SK-N-SH (cell line): ENCODE data around the gene CFAP92. TPM values are rescaled to one million over a fixed set of nuclear protein-coding genes. Genes with fewer than 3 reads are reported as not detected.

ENCODE experiments used
- CTCF ChIA-PET: fragments of 300-600, 350-600 bp; formaldehyde crosslinking; extraction: SDS; loops from one replicate; lab custom pipeline; 2021; lab: Yijun Ruan, JAX
- POLR2A ChIA-PET: fragments of 350-600 bp; sonication (Branson Sonifier 250); formaldehyde crosslinking; extraction: SDS; loops from one replicate; lab custom pipeline; 2020; ENCODE audit warnings: antibody characterized with exemption, inconsistent platforms; lab: Yijun Ruan, JAX
- DNase-seq: peaks from one replicate; pipeline ENCODE4 v3.0.0; 2012
- H2AFZ ChIP-seq: fragments of 200-600 bp; sonication (generic); 2 replicates; pipeline ENCODE4 v1.8.1; 2016; ENCODE audit warnings: antibody characterized with exemption, mild to moderate bottlenecking, low read depth
- H3F3A ChIP-seq: fragments of 200-600 bp; sonication (generic); replicated peaks from 2 replicates; pipeline ENCODE3; 2016; ENCODE audit warnings: antibody characterized with exemption, mild to moderate bottlenecking; ENCODE audit not compliant: insufficient read depth
- H3K27ac ChIP-seq, 2 experiments: fragments of 200-500 bp in 1 of 2; fragments of 200-600 bp in 1 of 2; sonication (Bioruptor generic) in 1 of 2; sonication (generic), shearing (Covaris generic) in 1 of 2; 2 replicates each; pipeline versions ENCODE4 v1.5.1 to v1.6.1; 2014 to 2016; ENCODE audit warnings: low read depth in 2 of 2, inconsistent platforms in 1 of 2, low read length in 1 of 2, mild to moderate bottlenecking in 1 of 2, mixed read lengths in 1 of 2
- H3K27me3 ChIP-seq: fragments of 200-600 bp; sonication (generic), shearing (Covaris generic); 2 replicates; pipeline ENCODE4 v1.6.1; 2016; ENCODE audit warnings: mixed run types; ENCODE audit not compliant: insufficient read depth
- H3K36me3 ChIP-seq, 2 experiments: fragments of 200-500 bp in 1 of 2; fragments of 200-600 bp in 1 of 2; sonication (Bioruptor generic) in 1 of 2; sonication (generic) in 1 of 2; replicated peaks in 1 of 2; 2 replicates each; pipeline versions ENCODE3 to v1.5.1; 2014 to 2016; ENCODE audit warnings: low read length in 1 of 2, mild to moderate bottlenecking in 1 of 2; ENCODE audit not compliant: insufficient read depth in 2 of 2, control insufficient read depth in 1 of 2
- H3K4me1 ChIP-seq, 2 experiments: fragments of 200-500 bp in 1 of 2; fragments of 200-600 bp in 1 of 2; sonication (Bioruptor generic) in 1 of 2; sonication (generic), shearing (Covaris generic) in 1 of 2; 2 replicates each; pipeline versions ENCODE4 v1.5.1 to v1.6.1; 2014 to 2016; ENCODE audit warnings: low read depth in 1 of 2, low read length in 1 of 2, mixed run types in 1 of 2; ENCODE audit not compliant: insufficient read depth in 2 of 2, control insufficient read depth in 1 of 2
- H3K4me2 ChIP-seq: fragments of 200-600 bp; sonication (generic), shearing (Covaris generic); 2 replicates; pipeline ENCODE4 v1.6.1; 2017; ENCODE audit warnings: mixed run types
- H3K4me3 ChIP-seq, 2 experiments: fragments of 200-500 bp in 1 of 2; fragments of 200-600 bp in 1 of 2; sonication (Bioruptor generic) in 1 of 2; sonication (generic), shearing (Covaris generic) in 1 of 2; 2 replicates each; pipeline versions ENCODE4 v1.5.1 to v1.8.1; 2014 to 2016; ENCODE audit warnings: low read depth in 2 of 2, inconsistent platforms in 1 of 2, low read length in 1 of 2, mild to moderate bottlenecking in 1 of 2, mixed read lengths in 1 of 2, moderate library complexity in 1 of 2
- H3K79me2 ChIP-seq: fragments of 200-600 bp; sonication (generic); 2 replicates; pipeline ENCODE4 v1.8.1; 2017; ENCODE audit warnings: mild to moderate bottlenecking; ENCODE audit not compliant: insufficient read depth
- H3K9ac ChIP-seq: fragments of 200-600 bp; sonication (generic); 2 replicates; pipeline ENCODE4 v1.6.1; 2017; ENCODE audit warnings: mixed run types
- H3K9me2 ChIP-seq: fragments of 200-600 bp; sonication (generic); 2 replicates; pipeline ENCODE4 v1.6.1; 2017; ENCODE audit warnings: mixed run types
- H3K9me3 ChIP-seq: fragments of 200-600 bp; sonication (generic); 2 replicates; pipeline ENCODE4 v1.6.1; 2017; ENCODE audit warnings: mixed run types, mild to moderate bottlenecking, moderate library complexity
- H4K20me1 ChIP-seq: fragments of 200-600 bp; sonication (generic); 2 replicates; pipeline ENCODE4 v1.6.1; 2017; ENCODE audit warnings: mild to moderate bottlenecking, mixed run types; ENCODE audit not compliant: insufficient read depth
- ELF1 ChIP-seq: IDR thresholded peaks from 2 replicates; pipeline ENCODE4 v1.4.0; 2012
- EP300 ChIP-seq, 2 experiments: IDR thresholded peaks; 2 replicates each; pipeline versions ENCODE4 v1.4.0 to v1.6.1; 2012; ENCODE audit warnings: borderline replicate concordance in 1 of 2, low read depth in 1 of 2, low read length in 1 of 2
- EZH2phosphoT487 ChIP-seq: fragments of 200-600 bp; sonication (generic); IDR thresholded peaks from 2 replicates; pipeline ENCODE4 v1.6.1; 2017; ENCODE audit warnings: low read depth, mixed run types, mild to moderate bottlenecking, antibody characterized with exemption, moderate library complexity, borderline replicate concordance
- FOXJ3 ChIP-seq: sonication (generic); formaldehyde crosslinking; IDR thresholded peaks from 2 replicates; pipeline ENCODE4 v1.5.1; 2020; ENCODE audit warnings: mild to moderate bottlenecking, missing genetic modification reagents
- FOXM1 ChIP-seq: IDR thresholded peaks from 2 replicates; pipeline ENCODE4 v1.4.0; 2012; ENCODE audit warnings: low read depth, mild to moderate bottlenecking
- GABPA ChIP-seq: IDR thresholded peaks from 2 replicates; pipeline ENCODE4 v1.4.0; 2012; ENCODE audit warnings: low read depth, mild to moderate bottlenecking
- MEF2A ChIP-seq: IDR thresholded peaks from 2 replicates; pipeline ENCODE4 v1.4.0; 2012; ENCODE audit warnings: low read depth, borderline replicate concordance
- NFIC ChIP-seq: IDR thresholded peaks from 2 replicates; pipeline ENCODE4 v1.4.0; 2012; ENCODE audit warnings: borderline replicate concordance
- RXRA ChIP-seq: IDR thresholded peaks from 2 replicates; pipeline ENCODE4 v1.4.0; 2012; ENCODE audit warnings: low read depth, mild to moderate bottlenecking, borderline replicate concordance
- SIN3A ChIP-seq: IDR thresholded peaks from 2 replicates; pipeline ENCODE4 v1.6.1; 2012; ENCODE audit warnings: low read depth, mild to moderate bottlenecking, low read length, moderate library complexity, borderline replicate concordance
- TAF1 ChIP-seq: IDR thresholded peaks from 2 replicates; pipeline ENCODE4 v1.6.1; 2012; ENCODE audit warnings: low read depth, mild to moderate bottlenecking, low read length, moderate library complexity, borderline replicate concordance
- USF2 ChIP-seq: fragments of 150-350 bp; IDR thresholded peaks from 2 replicates; pipeline ENCODE4 v1.6.1; 2017; ENCODE audit warnings: antibody characterized with exemption, low read length, low read depth, borderline replicate concordance
- ZBTB33 ChIP-seq: IDR thresholded peaks from 2 replicates; pipeline ENCODE4 v1.4.0; 2012; ENCODE audit warnings: low read depth, borderline replicate concordance
- WGBS: methylation state at CpG from one replicate; pipeline ENCODE4 v1.1.6; 2017; ENCODE audit warnings: low lambda C conversion rate; 5-methylcytosine and 5-hydroxymethylcytosine counted together
- polyA plus RNA-seq, 3 experiments: library from polyadenylated mRNA; depleted of rRNA; stranded (reverse); fragments of >200 nt; gene quantifications; 2 replicates each; pipeline ENCODE4 v1.2.3, GENCODE V29; 2012

CFAP92 gene
- polyA plus RNA-seq, 1 of the 3 experiments (the other 2 are of a cell fraction): not detected

GRCh38 chr3:128895843-128896697, 97.8 kb downstream of the CFAP92 start:
- TF ChIP-seq TAF1 (no peak), RXRA (no peak), FOXJ3 (CRISPR knock-in tag) (no peak), SIN3A (no peak), NFIC (no peak), ZBTB33 (no peak), EZH2phosphoT487 (no peak), ELF1 (no peak), MEF2A (no peak), EP300 (IDR thresholded peaks at IDR 0.05; ENCODE audit: borderline replicate concordance in 1 of 2, low read depth in 1 of 2, low read length in 1 of 2) (no peak), USF2 (no peak), FOXM1 (no peak), GABPA (no peak)
- peaks cover 23 to 51% of the 10 kb centered on the region in 2 experiments for H3K36me3 ChIP-seq
- ChIA-PET POLR2A (no interaction called here), CTCF (no interaction called here)
- H3F3A ChIP-seq: no peaks in the 10 kb centered on the region
- H3K4me3 ChIP-seq: no peak overlapping the region
- no peak for DNase-seq
- H3K9me3 ChIP-seq: no peaks in the 10 kb centered on the region
- H3K27ac ChIP-seq: no peak overlapping the region
- no peaks in the 10 kb centered on the region for H3K4me1 ChIP-seq
- H3K79me2 ChIP-seq: no peaks in the 10 kb centered on the region
- no peak overlapping the region for H3K4me2 ChIP-seq
- no peak overlapping the region for H3K9ac ChIP-seq
- no peaks in the 10 kb centered on the region for H3K9me2 ChIP-seq
- H2AFZ ChIP-seq: no peak overlapping the region
- no peaks in the 10 kb centered on the region for H3K27me3 ChIP-seq
- H4K20me1 ChIP-seq: no peaks in the 10 kb centered on the region
- 86% methylated on average over 11 of the region's 11 CpGs for WGBS
